ENCODE measurements around the gene FIGN.

Gene FIGN

DNA sequence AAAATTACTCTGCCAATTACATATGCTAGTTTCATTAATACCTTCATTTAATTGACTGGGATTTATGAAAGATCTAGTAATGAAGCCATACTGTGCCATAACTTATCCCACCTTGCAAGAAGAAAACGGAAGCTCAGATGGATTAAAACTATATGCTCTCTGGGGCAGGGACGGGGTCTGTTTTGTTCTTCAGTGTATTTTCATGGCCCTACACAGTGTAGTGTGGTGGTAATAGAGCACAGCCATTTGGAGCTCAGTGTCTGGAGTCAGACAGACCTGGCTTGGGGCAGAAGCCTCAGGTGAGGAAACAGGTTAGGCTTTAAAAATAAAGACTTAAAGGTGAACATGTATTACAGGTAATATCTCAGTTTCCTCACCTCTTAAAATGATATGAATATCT, 62.3 kb downstream of the FIGN start:
- TF ChIP-seq, protein P1, sequence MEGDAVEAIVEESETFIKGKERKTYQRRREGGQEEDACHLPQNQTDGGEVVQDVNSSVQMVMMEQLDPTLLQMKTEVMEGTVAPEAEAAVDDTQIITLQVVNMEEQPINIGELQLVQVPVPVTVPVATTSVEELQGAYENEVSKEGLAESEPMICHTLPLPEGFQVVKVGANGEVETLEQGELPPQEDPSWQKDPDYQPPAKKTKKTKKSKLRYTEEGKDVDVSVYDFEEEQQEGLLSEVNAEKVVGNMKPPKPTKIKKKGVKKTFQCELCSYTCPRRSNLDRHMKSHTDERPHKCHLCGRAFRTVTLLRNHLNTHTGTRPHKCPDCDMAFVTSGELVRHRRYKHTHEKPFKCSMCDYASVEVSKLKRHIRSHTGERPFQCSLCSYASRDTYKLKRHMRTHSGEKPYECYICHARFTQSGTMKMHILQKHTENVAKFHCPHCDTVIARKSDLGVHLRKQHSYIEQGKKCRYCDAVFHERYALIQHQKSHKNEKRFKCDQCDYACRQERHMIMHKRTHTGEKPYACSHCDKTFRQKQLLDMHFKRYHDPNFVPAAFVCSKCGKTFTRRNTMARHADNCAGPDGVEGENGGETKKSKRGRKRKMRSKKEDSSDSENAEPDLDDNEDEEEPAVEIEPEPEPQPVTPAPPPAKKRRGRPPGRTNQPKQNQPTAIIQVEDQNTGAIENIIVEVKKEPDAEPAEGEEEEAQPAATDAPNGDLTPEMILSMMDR (IDR thresholded peaks at IDR 0.05; ENCODE audit: control insufficient read depth, extremely low read depth, insufficient read depth): no peak
- DNase-seq (ENCODE audit: low read depth): no peak

DNA sequence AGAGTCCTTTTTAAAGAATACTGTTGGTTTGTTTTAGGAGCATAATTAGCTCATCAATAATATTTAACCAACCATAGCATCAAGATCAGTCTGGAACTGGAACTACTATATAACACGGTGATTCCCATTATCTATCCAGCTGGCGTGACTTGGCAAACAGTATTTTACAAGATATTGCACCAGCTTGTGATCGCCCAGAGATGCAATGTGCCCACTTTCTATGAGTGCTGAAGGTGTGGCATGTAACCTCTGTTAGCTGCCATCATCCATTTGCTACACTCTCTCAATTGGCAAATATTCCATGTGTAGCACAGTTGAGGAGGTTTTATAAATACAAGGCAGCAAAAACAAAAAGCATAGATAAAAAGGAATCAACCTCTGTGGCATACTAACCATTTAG, 64.9 kb downstream of the FIGN start:
- TF ChIP-seq, protein P1 (IDR thresholded peaks at IDR 0.05; ENCODE audit: control insufficient read depth, extremely low read depth, insufficient read depth): no peak
- H3K4me3 ChIP-seq (ENCODE audit: low read depth, low read length): no peak overlapping the region

More for the DNA sequence above, 62.3 kb downstream of the FIGN start:
- H3K4me3 ChIP-seq (ENCODE audit: low read depth, low read length): no peak overlapping the region

DNA sequence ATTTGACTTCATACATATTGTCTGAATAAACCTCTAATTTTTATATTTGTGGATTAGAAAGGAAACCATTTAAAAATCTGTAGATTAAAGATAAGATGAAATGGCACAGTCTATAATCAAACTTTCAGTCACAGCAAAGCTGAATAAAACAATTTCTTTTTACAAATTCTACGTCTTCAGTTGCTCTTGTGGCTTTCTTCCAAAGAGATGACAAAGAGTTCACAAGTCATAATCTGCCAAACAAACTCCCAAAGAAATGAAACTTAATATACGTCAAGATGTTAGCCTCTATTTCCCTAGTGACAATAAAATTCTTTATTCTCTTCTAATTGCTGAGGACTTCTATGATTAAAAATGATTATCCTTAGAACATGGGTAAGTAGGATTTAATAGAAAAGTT, 66.3 kb downstream of the FIGN start:
- TF ChIP-seq, protein P1 (IDR thresholded peaks at IDR 0.05; ENCODE audit: control insufficient read depth, extremely low read depth, insufficient read depth): no peak

More for the DNA sequence above, 64.9 kb downstream of the FIGN start:
- DNase-seq (ENCODE audit: low read depth): peak; percentile 35

DNA sequence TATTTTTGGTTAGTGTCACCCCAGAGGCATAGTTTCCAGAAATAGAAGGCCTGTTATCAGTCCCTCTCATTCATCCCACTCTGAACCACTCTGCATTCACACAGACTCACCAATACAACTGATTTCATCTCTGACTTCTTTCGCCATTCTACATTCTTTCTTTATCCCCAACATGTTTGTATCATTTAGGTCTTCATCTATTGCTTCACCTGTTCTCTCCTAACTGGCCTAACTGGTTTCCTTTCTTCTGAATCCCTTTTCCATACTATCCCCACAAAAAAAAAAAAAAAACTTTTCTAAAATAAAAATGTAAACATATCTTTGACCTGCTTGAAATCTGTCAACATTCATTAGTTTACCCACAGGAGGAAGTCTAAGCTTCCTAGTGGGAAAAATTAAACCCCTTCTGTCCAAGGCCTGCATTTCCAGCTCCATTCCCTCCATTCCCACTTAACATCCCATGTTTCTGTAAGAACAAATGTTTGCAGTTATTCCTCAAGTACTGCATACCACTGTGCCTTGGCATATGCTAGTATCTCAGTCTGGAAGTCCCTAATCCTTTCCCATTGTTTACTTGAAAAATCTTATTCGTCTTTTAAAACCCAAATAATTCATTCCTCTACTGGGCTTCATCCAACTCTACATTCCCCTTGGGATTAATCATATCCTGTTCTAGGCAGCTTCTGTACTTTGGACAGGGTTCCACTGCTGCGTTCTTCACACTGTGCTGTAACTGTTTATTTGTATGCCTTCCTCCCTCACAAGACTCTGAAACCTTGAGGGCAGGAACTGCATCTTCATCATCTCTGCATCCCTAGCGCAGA, 68.5 kb downstream of the FIGN start:
- no peak overlapping the region for H3K4me3 ChIP-seq (ENCODE audit: low read depth, low read length)
- DNase-seq (ENCODE audit: low read depth): no peak
- TF ChIP-seq, protein P1 (IDR thresholded peaks at IDR 0.05; ENCODE audit: control insufficient read depth, extremely low read depth, insufficient read depth): no peak

More for the DNA sequence above, 66.3 kb downstream of the FIGN start:
- no peak overlapping the region for H3K4me3 ChIP-seq (ENCODE audit: low read depth, low read length)
- DNase-seq (ENCODE audit: low read depth): no peak

DNA sequence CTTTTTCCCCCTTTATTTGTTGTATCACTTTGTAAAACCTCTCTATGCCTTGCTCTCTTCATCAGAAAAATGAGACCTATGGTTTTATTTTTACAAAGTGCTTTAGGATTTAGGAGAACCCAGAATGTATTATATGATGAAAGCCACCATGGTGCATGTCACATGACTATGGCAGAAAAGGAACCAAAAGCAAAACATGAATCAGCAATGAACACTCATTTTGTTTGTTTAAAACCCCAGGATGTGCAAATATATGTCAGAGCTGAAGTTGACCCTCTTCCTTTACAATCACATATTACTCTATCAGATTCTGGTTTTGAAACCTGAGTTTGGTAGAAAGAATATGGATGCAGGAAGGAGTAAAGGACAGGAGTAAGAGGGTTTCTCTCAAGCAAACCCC, 70.0 kb downstream of the FIGN start:
- TF ChIP-seq, protein P1 (IDR thresholded peaks at IDR 0.05; ENCODE audit: control insufficient read depth, extremely low read depth, insufficient read depth): no peak
- no peak for DNase-seq (ENCODE audit: low read depth)
- H3K4me3 ChIP-seq (ENCODE audit: low read depth, low read length): no peak overlapping the region

DNA sequence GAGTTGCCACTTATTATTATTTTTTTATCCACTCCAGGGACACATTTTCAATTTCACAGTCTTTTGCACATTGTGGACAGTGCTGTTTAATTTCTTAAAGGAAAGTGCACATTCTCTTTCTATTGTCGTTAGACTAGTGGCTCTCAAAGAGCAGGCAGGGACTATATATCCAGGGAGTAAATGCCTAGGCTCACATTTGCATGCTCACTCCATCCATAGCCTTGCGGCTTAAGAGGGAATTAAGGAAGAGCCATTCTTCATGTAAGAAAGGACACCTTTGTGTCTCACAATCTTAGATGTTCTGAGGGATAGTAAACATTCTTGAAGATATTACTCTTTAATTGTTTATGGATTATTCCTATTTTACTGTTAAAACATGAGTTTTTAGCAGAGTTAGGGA, 70.8 kb downstream of the FIGN start:
- TF ChIP-seq, protein P1 (IDR thresholded peaks at IDR 0.05; ENCODE audit: control insufficient read depth, extremely low read depth, insufficient read depth): no peak
- H3K4me3 ChIP-seq (ENCODE audit: low read depth, low read length): no peak overlapping the region
- no peak for DNase-seq (ENCODE audit: low read depth)

DNA sequence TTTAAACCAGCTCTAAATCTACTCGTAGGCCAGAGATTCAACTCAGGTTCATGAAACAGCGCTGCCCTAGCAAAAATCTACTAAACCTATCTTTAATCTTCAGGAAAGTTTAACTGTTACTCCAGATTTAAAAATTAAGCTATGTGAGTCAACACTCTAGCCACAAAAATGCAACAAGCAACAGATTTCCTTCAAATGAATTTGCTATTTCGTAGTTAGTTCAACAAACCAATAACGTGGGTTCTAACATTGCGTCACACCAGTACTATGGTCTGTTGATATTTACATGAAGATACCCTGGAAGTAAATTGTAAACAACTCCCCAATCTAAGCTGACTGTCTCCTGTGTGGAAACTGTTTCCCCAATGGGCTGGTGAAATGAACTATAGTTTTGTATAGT, 71.2 kb downstream of the FIGN start:
- no peak for DNase-seq (ENCODE audit: low read depth)
- TF ChIP-seq, protein P1 (IDR thresholded peaks at IDR 0.05; ENCODE audit: control insufficient read depth, extremely low read depth, insufficient read depth): no peak

More for the DNA sequence above, 71.2 kb downstream of the FIGN start:
- no peak overlapping the region for H3K4me3 ChIP-seq (ENCODE audit: low read depth, low read length)

All from LNCaP clone FGC (cell line).